ENCODE results near the gene CHERP. TPM values are rescaled to one million over a fixed set of nuclear protein-coding genes. Genes with fewer than 3 reads are reported as not detected.

CHERP gene
- total RNA-seq, 2 donors from 2014 or later = 8.6 to 34.9 TPM

GRCh38 chr19:16527971-16528521 is 14.2 kb downstream of the CHERP start:
- ATAC-seq = no peak
- WGBS, 2 donors = 87 to 90% methylated on average over 10 to 12 of the region's 12 CpGs
- DNase-seq = peak in 3 of 4 donors; percentile 23 to 46 (median 35)
- H3K9me3 ChIP-seq = no peaks in the 10 kb centered on the region
- H3K36me3 ChIP-seq (replicated peaks in 1 of 2; ENCODE audit: insufficient read depth in 1 of 2, low read depth in 2 of 2) = peaks cover 20 to 74% of the 10 kb centered on the region in 2 donors
- intact Hi-C loops (cut with DNase I) = no loop called here
- H3K27me3 ChIP-seq = no peaks in the 10 kb centered on the region
- H3K4me1 ChIP-seq = no peaks in the 10 kb centered on the region
- TF ChIP-seq CTCF (IDR thresholded peaks at IDR 0.05) = peak in 4 of 7 experiments; percentile 16 to 34 (median 32)
- TF ChIP-seq POLR2A (IDR thresholded peaks at IDR 0.05) = no peak
- no peak overlapping the region for H3K4me3 ChIP-seq
- no peak overlapping the region for H3K27ac ChIP-seq

- H3K4me1 ChIP-seq = no peaks in the 10 kb centered on the region
- intact Hi-C loops (cut with DNase I) = no loop called here
These were observed 14.8 kb downstream of the CHERP start for GRCh38 chr19:16527334-16527935.

DNA sequence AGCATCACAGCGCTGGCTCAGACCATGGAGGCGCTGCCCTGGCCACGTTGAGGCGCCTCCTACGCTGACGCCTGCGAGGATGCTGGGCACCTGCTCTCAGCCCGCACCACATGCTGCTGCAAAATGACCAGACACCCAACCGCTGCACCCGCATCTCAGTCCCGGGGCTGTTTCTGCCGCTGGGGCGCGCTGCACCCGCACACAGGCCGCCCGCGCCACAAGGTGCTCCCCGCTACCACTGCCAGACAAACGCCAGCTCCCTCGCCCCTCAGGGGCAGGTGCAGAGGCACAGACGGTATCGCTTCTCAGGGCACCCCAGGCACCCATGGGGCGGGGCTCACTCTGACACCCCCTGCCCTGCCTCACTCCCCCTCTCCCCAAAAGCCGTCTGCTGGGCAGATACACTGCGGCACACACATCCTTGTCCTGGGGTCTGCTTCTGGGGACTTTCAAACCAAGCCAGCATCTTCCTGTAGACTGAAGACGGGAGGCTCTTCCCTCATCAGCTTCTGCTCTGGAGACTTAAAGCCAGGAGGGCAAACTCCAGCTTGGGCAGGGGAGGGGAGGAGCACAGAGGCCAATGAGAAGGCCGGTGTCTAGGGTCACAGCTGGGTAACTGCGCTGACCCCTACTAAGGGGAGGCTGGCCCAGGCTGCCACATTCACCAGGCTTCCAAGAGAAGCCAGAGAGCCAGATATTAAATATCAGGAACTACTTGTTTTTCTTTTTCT is 16.3 kb downstream of the CHERP start:
- Histone ChIP-seq H3K4me3 (no peak overlapping the region), H3K9me3 (no peaks in the 10 kb centered on the region), H3K36me3 (replicated peaks in 1 of 2; ENCODE audit: insufficient read depth in 1 of 2, low read depth in 2 of 2) (peaks cover 23 to 64% of the 10 kb centered on the region in 2 donors), H3K27me3 (no peaks in the 10 kb centered on the region), H3K4me1 (no peaks in the 10 kb centered on the region), H3K27ac (no peak overlapping the region)
- ATAC-seq (no peak), DNase-seq (no peak)
- intact Hi-C loops (cut with DNase I) = no loop called here
- TF ChIP-seq POLR2A (IDR thresholded peaks at IDR 0.05) = no peak
- no peak for TF ChIP-seq CTCF (IDR thresholded peaks at IDR 0.05)
- 94 to 96% methylated on average over 14 to 27 of the region's 29 CpGs for WGBS, 2 donors

More at GRCh38 chr19:16527334-16527935, 14.8 kb downstream of the CHERP start:
- H3K4me3 ChIP-seq = no peak overlapping the region
- no peak for TF ChIP-seq POLR2A (IDR thresholded peaks at IDR 0.05)
- TF ChIP-seq CTCF (IDR thresholded peaks at IDR 0.05) = no peak
- H3K27me3 ChIP-seq = no peaks in the 10 kb centered on the region
- no peak overlapping the region for H3K27ac ChIP-seq
- ATAC-seq (no peak), DNase-seq (no peak)
- 69 to 78% methylated on average over 10 to 14 of the region's 14 CpGs for WGBS, 2 donors
- no peaks in the 10 kb centered on the region for H3K9me3 ChIP-seq
- peaks cover 26 to 75% of the 10 kb centered on the region in 2 donors for H3K36me3 ChIP-seq (replicated peaks in 1 of 2; ENCODE audit: insufficient read depth in 1 of 2, low read depth in 2 of 2)

GRCh38 chr19:16524991-16525734 is 17.1 kb downstream of the CHERP start:
- WGBS, 2 donors = 91 to 95% methylated on average over 17 to 42 of the region's 54 CpGs
- Histone ChIP-seq H3K4me1 (no peaks in the 10 kb centered on the region), H3K27me3 (no peaks in the 10 kb centered on the region), H3K36me3 (replicated peaks in 1 of 2; ENCODE audit: insufficient read depth in 1 of 2, low read depth in 2 of 2) (peaks cover 24 to 64% of the 10 kb centered on the region in 2 donors), H3K9me3 (no peaks in the 10 kb centered on the region), H3K27ac (no peak overlapping the region), H3K4me3 (no peak overlapping the region)
- intact Hi-C loops (cut with DNase I) = no loop called here
- DNase-seq = no peak
- no peak for ATAC-seq
- TF ChIP-seq POLR2A (IDR thresholded peaks at IDR 0.05) (no peak), CTCF (IDR thresholded peaks at IDR 0.05) (no peak)
